GM18873 (cell line): ENCODE results near the gene POLR3H.

ENCODE experiments used
- ATAC-seq: cut with Tn5 transposase; IDR thresholded peaks from one replicate; pipeline ENCODE4 v1.9.1; 2021; ENCODE audit warnings: mild to moderate bottlenecking, moderate library complexity, moderate number of reproducible peaks; ENCODE audit not compliant: unreplicated experiment, low FRiP score

The POLR3H gene

DNA sequence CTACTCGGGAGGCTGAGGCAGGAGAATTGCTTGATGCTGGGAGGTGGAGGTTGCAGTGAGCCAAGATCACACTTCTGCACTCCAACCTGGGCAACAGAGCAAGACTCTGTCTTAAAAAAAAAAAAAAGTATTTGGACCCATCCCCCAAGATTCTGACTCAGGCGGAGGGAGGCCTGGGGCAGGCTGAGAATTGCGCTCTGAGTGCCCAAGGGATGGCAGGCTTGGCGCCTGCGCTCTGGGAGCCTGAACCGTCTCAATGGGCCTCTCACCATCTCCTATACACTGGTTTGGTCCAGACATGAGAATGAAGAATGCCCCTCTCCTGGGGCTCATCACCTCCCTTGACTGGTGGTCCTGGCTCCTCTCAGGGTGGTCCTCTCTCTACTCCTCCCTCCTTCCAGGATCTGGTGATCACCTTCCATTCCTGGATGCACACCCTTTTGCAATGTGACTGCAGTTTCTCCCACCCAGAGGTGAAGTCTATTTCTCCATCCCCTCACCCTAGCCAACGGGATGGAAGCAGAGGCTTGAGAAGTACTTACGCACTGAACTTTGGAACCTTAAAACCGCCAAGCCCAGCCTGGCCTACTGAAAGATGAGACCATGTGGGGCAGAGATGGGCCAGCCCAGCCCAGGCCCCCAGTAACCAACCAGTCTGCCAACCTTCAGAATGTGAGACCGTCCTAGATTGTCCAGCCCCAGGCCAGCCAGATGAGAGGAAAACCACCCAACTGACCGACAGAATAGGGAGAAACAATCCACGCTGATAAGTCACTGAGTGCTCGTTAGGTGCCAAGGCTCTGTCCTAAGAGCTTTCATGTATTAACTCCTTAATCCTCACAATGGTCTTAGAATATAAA, 4.9 kb downstream of the POLR3H start:
- no peak for ATAC-seq

DNA sequence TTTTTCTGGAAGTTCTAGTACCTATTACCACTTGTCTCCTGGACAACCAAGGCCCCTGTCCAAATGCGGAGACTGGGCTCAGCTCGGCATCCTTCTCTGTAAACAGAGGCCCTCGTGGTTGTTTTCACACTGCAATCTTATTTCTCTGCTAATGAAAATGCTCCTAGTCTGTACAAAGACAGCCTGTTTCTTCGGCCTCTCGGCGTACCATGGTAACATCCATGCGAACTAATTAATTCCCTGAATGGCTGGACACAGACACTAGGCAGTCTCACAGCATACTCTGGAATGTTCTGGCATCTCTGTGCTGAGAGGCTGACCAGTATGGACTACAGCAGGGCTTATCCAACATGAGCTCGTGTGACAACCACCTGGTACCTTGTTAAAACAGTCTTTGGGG, 5.7 kb downstream of the POLR3H start:
- no peak for ATAC-seq

DNA sequence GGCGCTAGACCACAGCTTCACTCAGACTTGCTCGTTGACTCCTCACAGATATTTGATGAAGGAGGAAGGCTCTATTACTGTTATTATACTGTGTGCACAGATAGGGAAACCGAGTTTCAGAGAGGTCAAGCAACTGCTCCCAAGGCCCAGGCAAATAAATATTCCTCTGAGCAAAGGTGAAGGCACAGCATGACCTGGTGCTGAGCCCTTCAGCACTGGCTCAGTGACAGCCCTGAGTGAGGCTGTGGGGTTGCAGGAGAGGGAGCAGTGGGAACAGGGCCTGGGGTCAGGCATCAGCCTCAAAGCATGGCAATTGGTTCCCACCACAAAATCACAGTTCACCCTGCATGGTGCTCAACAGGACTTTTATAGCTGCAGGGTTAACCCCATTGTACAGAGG, 7.1 kb downstream of the POLR3H start:
- no peak for ATAC-seq

DNA sequence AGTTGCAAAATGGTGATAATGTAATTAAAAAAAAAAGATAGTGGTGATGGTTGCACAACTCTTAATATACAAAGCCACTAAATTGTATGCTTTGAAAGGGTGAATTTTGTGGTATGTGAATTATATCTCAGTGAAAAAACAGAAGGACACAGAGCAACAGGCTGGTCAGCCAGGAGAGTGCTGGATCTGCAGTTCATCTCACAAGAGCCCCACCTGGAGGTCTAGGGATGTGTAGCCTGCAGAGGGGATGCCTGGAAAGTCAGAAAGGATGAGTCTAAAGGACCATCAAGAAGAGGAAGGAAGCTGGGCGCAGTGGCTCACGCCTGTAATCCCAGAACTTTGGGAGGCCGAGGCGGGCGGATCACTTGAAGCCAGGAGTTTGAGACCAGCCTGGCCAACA, 9.0 kb downstream of the POLR3H start:
- no peak for ATAC-seq

DNA sequence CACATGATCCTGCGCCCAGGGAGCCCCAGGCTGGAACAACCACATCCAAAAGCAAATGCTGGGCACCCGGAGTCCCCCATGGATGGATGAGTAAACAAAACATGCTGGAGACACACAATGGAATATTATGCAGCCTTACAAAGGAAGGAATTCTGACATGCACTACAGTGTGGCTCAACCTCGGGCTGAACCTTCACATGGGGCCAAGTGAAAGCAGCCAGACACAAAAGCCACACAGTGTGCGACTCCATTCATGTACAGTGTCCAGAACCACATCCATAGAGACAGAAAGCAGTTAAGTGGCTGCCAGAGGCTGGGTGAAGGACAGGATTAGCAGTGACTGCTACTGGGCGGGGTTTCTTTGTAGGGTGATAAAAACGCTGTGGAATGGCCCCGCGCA, 10.1 kb downstream of the POLR3H start:
- no peak for ATAC-seq

DNA sequence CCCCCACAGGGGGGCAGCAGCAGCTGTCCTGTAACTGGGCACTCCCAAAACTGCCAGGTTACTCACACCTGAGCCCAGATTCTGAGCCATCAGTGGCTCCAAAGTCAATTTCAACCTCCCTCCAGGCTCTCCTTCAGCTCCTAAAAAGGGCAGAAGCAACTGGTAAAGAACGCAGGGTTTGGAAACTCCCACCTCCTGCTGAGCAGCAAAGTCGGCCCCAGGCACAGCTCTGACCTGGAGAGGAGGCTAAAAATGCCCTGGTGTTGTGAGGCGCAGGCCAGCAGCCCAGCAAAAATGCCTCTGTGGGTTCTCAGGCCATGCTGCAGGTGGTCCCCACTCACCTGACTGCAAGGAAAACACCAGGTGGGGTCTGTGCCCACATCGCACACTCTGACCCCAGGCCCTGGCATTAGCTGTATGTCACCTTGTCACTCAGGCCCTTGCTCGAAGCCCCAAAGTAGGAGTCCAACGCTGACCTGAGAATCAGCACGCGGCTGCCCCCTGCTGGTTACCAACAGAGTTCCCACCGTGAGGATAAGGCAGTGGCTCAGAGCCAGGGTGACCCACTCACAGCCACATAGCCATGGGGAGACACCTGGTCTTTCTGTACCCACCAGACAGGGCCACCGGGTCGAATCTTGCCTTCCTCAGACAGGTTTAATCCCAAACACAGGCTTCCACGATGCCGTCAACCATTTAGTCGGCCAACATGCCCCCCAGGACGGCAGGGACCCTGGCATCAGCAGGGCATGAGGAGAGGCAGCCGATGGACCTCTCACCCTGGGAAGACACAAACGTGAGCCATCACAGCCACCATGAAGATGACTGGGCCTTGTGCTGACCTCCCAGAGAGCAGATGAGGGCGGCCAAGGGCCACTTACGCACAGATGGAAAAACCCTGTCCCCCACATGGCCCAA, 11.1 kb downstream of the POLR3H start:
- no peak for ATAC-seq

DNA sequence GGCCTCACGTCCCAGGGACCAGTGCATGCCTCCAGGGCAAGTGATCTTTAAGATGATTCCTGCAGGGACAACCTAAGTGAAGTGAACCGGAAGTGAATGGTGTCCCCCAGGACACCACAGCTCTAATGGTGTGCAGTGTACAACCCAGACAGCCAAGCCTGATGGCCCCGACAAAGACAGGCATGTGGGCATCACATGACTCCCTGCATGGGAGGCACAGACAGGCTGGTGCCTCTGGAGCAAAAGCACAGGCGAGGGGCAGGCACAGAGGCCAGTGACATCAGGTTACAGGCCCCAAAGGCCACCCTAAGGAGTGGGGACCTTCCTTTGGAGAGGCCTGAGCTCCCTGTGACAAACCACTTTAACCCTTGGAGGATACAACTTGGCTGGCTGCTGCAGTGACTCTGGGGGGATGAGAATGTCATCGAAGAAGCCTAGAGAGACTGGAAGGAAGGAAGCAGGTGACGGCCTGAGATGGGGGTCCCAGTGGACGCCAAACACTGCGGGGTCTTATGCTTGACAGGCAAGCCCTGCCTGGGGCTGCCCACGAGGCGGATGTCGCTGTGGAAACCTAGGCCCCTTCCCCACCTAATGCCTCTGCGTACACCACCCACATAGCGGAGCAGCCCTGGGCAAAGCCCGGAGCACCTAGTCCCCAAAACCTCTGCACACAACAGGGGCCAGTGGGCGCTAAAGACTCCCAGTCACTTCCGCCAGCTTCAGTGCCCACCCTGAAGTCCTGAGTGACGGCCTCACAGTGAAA, 12.4 kb downstream of the POLR3H start:
- no peak for ATAC-seq

DNA sequence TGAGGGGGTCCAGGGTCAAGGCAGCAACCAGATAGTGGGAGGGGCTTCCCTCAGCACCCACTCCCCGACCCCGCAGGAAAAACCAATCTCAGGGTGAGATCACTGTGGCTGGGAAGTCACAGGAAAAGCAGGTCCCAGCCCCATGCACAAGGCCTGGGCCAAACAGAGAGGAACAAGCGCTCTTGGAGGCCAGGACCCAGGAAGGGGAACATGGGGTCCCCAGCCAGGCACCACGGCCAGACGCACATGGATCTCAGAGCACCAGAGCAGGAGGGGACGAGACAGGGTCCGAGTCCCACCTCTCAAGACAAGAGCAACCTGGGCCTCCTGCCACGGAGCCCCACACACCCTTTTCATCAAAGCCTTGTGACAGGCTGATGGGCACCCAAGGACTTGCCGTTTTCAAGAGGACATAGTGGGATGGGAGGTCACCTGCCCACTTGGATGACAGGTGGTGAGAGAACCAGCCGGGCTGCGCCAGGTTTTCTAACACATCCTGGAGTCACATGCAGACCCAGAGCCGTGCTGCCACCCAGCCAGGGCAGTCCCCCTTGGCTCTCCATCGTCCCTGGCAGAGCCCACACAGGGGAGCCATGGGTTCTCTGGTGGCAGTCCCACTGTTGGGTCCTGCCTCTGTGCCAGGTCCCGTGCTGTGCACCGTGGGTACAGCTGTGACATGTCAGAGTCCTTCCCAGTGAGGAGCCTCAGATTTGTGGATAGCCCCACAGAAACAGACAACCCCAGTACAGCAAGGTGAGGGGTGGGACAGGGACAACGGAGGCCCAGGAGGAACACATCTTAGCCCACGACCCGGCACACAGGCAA, 13.2 kb downstream of the POLR3H start:
- ATAC-seq = no peak

DNA sequence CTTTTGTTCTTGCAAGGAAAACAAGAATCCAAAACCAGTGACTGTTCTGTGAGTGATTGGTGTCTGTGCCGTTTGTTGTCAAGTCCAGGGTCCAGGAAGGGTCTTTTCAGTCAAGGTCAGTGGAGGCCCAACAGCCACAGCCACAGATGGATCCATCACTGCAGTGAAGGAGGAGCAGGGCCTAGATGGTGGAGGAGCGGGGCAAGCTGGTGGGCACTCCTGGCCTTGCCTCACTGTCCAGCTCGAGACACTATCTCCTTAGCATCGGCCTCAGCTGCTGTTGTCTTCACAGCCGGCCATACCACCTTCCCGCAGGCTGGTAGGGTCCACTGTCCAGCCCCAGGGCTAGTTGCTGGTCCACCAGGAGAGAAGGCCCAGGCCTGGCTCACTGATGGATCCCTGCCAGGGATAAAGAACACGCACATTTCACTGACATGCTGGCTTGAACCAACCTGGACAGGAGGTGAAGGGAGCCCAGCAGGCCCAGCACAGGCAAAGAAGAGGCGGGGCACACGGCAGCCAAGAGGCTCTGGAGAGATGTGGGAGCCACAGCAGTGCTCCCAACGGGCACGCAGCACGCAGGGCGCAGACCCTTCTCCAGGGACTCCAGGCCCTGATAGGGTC, 15.2 kb downstream of the POLR3H start:
- no peak for ATAC-seq

DNA sequence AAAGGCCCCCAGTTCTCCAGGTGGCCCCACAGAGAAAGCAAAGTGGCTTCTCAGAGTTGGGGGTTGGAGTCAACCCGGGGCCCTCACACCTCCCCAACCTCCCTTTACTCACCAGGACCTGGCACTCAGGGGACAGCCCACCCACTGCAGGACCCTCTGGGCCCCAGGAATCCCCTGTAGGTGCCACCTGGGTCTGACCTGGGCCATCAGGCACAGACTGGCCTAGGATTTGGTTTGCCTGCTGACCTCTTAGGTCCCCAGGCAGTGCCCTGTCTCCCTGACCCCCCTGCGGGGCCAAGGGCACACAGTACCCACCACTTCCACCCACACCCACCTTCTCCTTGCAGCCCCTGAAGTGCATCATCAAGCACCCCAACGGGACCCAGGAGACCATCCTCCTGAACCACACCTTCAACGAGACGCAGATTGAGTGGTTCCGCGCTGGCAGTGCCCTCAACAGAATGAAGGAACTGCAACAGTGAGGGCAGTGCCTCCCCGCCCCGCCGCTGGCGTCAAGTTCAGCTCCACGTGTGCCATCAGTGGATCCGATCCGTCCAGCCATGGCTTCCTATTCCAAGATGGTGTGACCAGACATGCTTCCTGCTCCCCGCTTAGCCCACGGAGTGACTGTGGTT, 16.0 kb downstream of the POLR3H start:
- no peak for ATAC-seq

DNA sequence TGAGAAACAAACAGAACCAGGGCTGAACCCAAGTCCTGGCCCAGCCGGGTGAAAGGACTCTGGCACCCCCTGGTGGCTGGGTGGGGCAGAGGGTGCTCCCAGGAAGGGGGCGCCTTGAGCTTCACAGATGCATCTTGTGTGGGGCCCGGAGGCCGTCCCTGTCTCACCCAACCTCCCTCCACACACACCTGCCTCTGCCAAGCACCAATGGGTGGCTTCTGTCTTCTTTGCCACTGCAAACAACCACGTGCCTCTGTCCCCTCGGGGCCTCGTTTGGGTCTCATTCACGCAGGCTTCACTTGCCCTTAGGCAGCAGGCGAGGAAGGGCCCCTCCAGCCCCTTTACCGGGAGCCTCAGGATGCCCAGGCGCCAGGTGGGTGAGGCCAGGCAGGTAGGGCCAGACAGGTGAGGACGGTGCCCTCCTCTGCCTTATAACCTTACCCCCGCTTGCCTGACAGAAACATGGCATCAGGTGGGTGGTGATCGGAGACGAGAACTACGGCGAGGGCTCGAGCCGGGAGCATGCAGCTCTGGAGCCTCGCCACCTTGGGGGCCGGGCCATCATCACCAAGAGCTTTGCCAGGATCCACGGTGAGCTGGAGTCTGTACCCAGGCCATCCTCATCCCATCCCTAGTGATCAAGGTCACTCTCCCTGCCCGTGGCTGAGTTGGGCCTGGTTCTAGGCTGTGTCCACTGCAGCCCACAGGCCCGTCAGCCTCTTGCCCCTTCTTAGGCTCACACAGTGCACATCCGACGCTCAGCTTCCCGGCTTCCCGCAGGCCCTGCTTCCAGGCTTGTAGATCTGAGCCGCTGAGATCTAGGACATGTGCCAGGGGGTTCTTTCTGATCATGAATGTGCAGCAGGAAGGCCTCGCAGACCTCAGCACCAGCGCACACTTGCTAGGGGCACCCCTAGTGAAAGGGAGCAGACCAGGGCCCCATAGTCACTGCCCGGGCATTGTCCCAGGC, 17.2 kb downstream of the POLR3H start:
- ATAC-seq = no peak

DNA sequence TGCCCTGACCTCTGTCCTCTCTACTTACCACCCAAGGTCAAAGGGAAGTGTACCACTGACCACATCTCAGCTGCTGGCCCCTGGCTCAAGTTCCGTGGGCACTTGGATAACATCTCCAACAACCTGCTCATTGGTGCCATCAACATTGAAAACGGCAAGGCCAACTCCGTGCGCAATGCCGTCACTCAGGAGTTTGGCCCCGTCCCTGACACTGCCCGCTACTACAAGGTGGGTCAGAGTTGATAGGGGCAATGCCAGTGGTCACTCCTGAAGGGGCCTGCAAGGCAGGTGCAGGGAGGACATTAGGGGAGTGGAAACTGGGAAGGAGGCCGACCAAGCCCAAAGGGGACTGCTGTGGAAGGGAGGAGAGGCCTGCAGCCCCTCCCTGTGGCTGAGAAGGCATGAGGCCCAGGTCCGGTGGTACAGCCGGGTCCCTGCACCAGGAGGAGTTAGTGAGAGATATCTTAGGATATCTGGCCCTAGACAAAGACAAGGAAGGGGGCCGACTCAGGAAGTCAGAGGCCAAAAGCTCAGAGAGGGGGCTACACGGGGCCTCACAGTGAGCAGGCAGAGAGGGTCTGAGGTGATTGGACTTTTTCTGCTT, 17.9 kb downstream of the POLR3H start:
- ATAC-seq = no peak

DNA sequence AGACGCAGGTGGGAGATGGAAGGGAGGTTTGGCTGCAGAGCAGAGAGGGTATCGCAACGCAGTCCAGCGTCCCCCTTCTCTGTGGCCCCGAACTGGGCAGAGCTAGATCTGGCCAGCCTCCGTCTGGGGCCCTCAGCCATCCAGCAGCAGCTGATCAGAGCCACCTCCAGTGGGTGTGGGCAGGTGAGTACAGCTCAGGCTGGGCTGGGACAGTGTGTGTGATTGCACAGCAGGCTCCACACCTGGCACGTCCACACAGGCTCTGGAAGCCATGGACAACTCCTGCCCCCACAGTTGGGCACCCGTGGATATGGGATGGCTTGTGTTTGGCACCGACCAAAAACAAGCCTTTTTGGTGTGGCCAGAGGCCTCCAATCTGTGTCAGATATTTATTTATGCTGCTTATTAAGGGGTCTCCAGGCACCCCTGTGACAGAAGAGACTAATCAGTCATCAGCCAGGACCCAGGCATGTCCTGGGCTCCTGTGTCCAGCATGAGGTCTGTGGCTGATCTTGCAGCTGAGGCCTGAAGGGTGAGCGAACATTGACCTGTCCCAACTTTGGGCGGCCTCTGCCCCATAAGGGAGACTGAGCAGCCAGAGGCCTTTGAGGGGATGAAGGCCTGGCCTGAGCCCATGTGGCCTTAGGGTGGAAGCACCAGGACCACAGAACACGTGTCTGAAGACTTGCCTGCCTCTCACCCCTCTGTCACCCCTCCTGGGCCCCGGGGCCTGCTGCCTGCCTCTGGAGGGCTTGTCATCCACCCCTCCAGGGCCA, 18.6 kb downstream of the POLR3H start:
- ATAC-seq = no peak

DNA sequence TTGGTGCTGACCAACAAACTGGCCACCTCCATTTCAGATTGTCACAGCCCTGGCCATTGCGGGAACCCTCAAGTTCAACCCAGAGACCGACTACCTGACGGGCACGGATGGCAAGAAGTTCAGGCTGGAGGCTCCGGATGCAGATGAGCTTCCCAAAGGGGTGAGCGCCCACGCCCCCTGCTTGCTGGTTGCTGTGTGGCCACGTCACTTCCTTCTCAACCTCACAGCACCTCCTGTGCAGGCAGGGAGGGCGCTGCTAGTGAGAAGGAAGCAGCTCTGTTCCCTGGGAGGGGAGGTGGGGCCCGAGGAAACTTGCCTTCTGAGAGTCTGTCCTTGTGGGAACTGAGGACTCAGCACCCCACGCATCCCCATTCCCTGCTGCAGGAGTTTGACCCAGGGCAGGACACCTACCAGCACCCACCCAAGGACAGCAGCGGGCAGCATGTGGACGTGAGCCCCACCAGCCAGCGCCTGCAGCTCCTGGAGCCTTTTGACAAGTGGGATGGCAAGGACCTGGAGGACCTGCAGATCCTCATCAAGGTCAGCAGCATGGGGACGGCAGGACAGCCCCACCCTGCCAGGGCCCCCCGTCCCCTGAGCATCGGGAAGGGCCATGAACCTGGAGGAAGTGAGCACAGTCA, 19.3 kb downstream of the POLR3H start:
- no peak for ATAC-seq

DNA sequence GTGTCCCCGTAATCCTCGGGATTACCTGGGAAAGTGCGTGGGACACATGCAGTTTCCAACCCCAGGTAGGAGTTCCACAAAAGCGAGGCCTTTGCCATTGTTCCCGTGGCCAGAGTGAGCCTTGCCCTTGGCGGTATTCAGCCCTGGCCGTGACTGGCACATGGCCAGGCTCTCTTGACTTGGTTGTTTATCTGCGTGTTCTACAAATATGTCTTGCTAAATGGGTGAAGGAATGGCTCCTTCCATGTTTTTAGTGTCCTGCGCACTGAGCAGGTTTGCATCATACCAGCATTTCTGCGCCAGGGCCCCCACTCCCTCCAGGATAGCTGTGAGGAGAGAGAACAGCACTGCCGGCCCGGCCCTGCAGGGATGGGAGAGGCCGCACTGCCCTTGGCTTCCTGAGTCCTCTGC, 20.0 kb downstream of the POLR3H start:
- ATAC-seq = no peak

DNA sequence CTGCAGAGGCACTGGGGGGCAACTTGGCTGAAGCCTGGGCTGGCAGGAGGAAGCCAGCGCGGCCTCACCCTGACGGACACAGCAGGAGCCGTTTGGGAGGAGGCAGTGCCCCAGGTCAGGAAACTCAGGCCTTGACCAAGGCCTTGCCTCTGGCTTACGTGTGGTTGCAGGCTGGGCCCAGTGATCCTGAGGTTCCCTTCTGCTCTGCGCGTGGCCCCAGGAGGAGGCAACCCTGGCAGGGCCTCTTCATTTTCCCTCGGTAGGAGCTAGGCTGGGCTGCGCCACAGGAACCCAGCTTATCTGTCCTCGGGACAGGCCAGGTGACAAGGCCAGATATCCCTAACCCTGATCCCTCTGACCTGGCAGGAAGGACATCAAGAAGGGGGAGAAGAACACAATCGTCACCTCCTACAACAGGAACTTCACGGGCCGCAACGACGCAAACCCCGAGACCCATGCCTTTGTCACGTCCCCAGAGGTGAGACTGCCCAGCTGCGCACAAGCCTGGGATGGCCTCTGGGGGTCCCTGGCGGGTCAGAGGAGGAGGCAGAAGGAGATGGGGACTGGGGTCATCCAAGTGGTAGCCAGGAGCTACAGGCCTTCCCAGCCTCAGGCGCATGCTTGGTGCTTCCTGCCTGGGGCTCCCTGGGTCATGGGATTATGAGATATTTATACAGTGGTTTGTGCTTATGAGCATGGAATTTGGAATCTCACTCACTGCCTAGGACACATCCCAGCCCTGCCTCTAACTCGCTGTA, 20.6 kb downstream of the POLR3H start:
- ATAC-seq = no peak
